ENCODE results near the gene STARD10. TPM values are rescaled to one million over a fixed set of nuclear protein-coding genes. Genes with fewer than 3 reads are reported as not detected.

Gene STARD10
- total RNA-seq, 1 experiment from 2014 or later, result 58.4 TPM

DNA sequence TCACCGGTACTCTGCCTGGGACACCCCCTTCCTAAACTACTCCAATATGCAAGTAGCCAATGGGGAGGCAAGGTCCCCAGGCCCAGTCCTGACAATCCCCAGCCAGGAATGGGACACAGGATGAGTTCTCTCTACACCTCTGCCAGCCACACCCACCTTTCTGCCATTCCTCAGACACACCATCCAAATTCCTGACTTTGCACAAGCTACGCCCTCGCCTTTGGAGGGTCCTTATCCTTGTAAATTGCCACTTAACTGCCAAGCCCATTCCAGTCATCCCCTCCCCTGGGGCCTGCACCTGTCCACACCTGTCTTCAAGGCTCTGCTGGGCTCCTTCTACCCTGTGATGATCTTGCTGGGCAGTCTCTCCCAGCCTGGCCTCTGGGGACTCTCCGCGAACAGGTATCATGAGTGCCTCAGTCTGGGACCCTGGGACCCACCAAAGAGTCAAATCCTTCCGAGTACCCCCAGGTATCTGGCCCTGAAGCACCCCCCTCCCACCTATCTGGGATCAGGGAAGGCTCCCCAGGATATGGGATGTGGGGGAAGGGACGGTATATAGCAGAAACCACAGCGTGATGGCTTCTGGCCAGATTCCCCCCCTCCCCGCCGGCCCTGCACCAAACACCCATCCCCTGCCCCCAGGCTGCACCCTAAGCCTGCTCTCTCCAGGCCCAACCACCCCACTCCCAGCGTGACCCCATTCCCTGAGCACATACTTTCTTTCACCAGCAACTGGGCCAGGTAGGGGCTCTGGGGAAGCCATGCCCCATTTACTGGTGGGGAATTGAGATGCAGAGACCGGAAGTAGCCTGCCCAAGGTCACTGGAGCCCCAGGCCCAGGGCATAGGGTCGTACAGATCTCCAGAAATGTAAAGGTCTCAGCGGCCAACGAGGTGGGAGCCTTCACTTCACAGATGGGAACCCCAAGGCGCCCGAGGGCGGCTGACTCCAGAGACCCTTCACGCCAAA, 42.4 kb downstream of the STARD10 start:
- Histone ChIP-seq H3K27me3 (ENCODE audit: insufficient read depth, low read length) (no peaks in the 10 kb centered on the region), H2AFZ (ENCODE audit: low read depth, low read length, poor library complexity, severe bottlenecking) (no peak overlapping the region), H3K79me2 (ENCODE audit: insufficient read depth, low read length) (peaks cover 12% of the 10 kb centered on the region; the same call in 1 of the 2 replicates), H3K4me1 (ENCODE audit: control insufficient read depth in 1 of 2, insufficient read depth in 2 of 2, low read length in 2 of 2) (peaks cover 13 to 23% of the 10 kb centered on the region in 2 experiments), H3K4me3 (replicated peaks in 1 of 2; ENCODE audit: low read depth in 1 of 2, low read length in 2 of 2) (peak overlapping the region; percentile 90 to 92), H3K9ac (ENCODE audit: low read length) (peak overlapping the region; percentile 68), H3K9me3 (ENCODE audit: control insufficient read depth in 1 of 2, insufficient read depth in 1 of 2, low read depth in 1 of 2, low read length in 2 of 2) (no peaks in the 10 kb centered on the region), H3K9me2 (ENCODE audit: insufficient read depth) (no peaks in the 10 kb centered on the region), H3K36me3 (ENCODE audit: control insufficient read depth in 1 of 2, insufficient read depth in 2 of 2, low read length in 2 of 2) (no peaks in the 10 kb centered on the region), H4K20me1 (ENCODE audit: insufficient read depth) (no peaks in the 10 kb centered on the region), H3K4me2 (ENCODE audit: low read length) (peak overlapping the region; percentile 84), H3K27ac (ENCODE audit: low read depth, low read length) (peak overlapping the region; percentile 73)
- CTCF ChIA-PET, result no interaction called here
- TF ChIP-seq, protein P1, sequence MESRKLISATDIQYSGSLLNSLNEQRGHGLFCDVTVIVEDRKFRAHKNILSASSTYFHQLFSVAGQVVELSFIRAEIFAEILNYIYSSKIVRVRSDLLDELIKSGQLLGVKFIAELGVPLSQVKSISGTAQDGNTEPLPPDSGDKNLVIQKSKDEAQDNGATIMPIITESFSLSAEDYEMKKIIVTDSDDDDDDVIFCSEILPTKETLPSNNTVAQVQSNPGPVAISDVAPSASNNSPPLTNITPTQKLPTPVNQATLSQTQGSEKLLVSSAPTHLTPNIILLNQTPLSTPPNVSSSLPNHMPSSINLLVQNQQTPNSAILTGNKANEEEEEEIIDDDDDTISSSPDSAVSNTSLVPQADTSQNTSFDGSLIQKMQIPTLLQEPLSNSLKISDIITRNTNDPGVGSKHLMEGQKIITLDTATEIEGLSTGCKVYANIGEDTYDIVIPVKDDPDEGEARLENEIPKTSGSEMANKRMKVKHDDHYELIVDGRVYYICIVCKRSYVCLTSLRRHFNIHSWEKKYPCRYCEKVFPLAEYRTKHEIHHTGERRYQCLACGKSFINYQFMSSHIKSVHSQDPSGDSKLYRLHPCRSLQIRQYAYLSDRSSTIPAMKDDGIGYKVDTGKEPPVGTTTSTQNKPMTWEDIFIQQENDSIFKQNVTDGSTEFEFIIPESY (IDR thresholded peaks at IDR 0.05; ENCODE audit: extremely low read depth, insufficient replicate concordance, low read length), result no peak
- TF ChIP-seq EZH2phosphoT487 (IDR thresholded peaks at IDR 0.05; ENCODE audit: borderline replicate concordance), result no peak
- TF ChIP-seq JUND (IDR thresholded peaks at IDR 0.05), result no peak
- no peak for TF ChIP-seq EZH2 (IDR thresholded peaks at IDR 0.05)
- no peak for TF ChIP-seq SRF (IDR thresholded peaks at IDR 0.05; ENCODE audit: low read depth)
- TF ChIP-seq FOSL1 (IDR thresholded peaks at IDR 0.05; ENCODE audit: low read depth), result no peak
- TF ChIP-seq ZNF274 (IDR thresholded peaks at IDR 0.05; ENCODE audit: low read depth, low read length), result no peak
- no peak for TF ChIP-seq POLR2AphosphoS5 (IDR thresholded peaks at IDR 0.05; ENCODE audit: low read depth, low read length)
- no peak for TF ChIP-seq POLR2A (IDR thresholded peaks at IDR 0.05; ENCODE audit: borderline replicate concordance, extremely low read depth, insufficient read depth, insufficient read length)
- TF ChIP-seq CBX3 (IDR thresholded peaks at IDR 0.05; ENCODE audit: low read depth), result no peak
- RAD21 ChIA-PET (ENCODE audit: low non-redundant PET in 1 of 2, low total read pairs in 2 of 2, uncharacterized antibody in 2 of 2, unreplicated experiment in 2 of 2), result no interaction called here
- DNase-seq (ENCODE audit: low read depth, low spot score), result no peak
- intact Hi-C loops (cut with micrococcal nuclease), result no loop called here
- BruUV-seq (replicated peaks), result no TSS peak
- POLR2A ChIA-PET, result interaction anchor here (1.4 kb wide), 1 partner anchor 29 kb away, joined by 3 read pairs; no protein-coding TSS in a partner anchor
- peak; percentile 8; the same call in 1 of the 2 replicates for ATAC-seq

Measured in HCT116 (cell line).